Measurements from ENCODE around the gene ADAMTS15.

Gene ADAMTS15

DNA sequence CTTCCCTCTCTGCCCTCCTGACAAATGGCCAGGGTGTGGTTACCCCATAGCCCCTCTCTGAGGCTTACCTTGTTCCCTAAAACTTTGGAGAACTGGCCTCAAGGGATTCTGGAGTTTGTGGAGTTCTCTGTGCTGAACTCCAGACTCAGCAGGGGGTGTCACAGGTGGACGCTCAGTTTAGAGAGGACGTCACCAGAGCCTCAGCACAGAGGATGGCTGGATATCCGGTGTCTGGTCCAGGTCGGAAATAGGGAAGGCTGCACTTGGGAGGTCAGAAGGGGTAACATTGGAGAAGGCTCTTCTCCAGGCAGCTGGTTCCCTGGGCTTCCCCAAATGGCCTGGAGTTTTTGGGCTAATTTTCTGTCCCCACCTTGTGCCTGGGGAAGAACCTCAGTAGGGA is 64.2 kb downstream of the ADAMTS15 start:
- TF ChIP-seq CTCF (IDR thresholded peaks at IDR 0.05) = no peak
- no peaks in the 10 kb centered on the region for H3K27me3 ChIP-seq
- H3K9me3 ChIP-seq = no peaks in the 10 kb centered on the region
- no peaks in the 10 kb centered on the region for H3K36me3 ChIP-seq
- no peak overlapping the region for H3K27ac ChIP-seq
- H3K4me3 ChIP-seq (ENCODE audit: low read depth in 1 of 2, low read length in 1 of 2) = no peak overlapping the region
- H3K4me1 ChIP-seq (ENCODE audit: control insufficient read depth in 1 of 2, insufficient read depth in 1 of 2, low read depth in 1 of 2, low read length in 1 of 2) = no peaks in the 10 kb centered on the region

GRCh38 chr11:130513132-130513531 is 64.7 kb downstream of the ADAMTS15 start:
- TF ChIP-seq CTCF (IDR thresholded peaks at IDR 0.05) = no peak
- Histone ChIP-seq H3K9me3 (no peaks in the 10 kb centered on the region), H3K4me3 (ENCODE audit: low read depth in 1 of 2, low read length in 1 of 2) (no peak overlapping the region), H3K4me1 (ENCODE audit: control insufficient read depth in 1 of 2, insufficient read depth in 1 of 2, low read depth in 1 of 2, low read length in 1 of 2) (no peaks in the 10 kb centered on the region), H3K36me3 (no peaks in the 10 kb centered on the region), H3K27me3 (no peaks in the 10 kb centered on the region), H3K27ac (no peak overlapping the region)

- no peak overlapping the region for H3K4me3 ChIP-seq (ENCODE audit: low read depth in 1 of 2, low read length in 1 of 2)
- no peak for TF ChIP-seq CTCF (IDR thresholded peaks at IDR 0.05)
- H3K27ac ChIP-seq = no peak overlapping the region
- H3K4me1 ChIP-seq (ENCODE audit: control insufficient read depth in 1 of 2, insufficient read depth in 1 of 2, low read depth in 1 of 2, low read length in 1 of 2) = no peaks in the 10 kb centered on the region
- H3K9me3 ChIP-seq = no peaks in the 10 kb centered on the region
- H3K27me3 ChIP-seq = no peaks in the 10 kb centered on the region
- no peaks in the 10 kb centered on the region for H3K36me3 ChIP-seq
These were observed 65.9 kb downstream of the ADAMTS15 start for GRCh38 chr11:130514316-130514715.

- Histone ChIP-seq H3K4me1 (ENCODE audit: control insufficient read depth in 1 of 2, insufficient read depth in 1 of 2, low read depth in 1 of 2, low read length in 1 of 2) (no peaks in the 10 kb centered on the region), H3K27me3 (no peaks in the 10 kb centered on the region), H3K36me3 (no peaks in the 10 kb centered on the region), H3K27ac (no peak overlapping the region), H3K4me3 (ENCODE audit: low read depth in 1 of 2, low read length in 1 of 2) (no peak overlapping the region), H3K9me3 (no peaks in the 10 kb centered on the region)
- no peak for TF ChIP-seq CTCF (IDR thresholded peaks at IDR 0.05)
These were observed 66.4 kb downstream of the ADAMTS15 start for GRCh38 chr11:130514851-130515250.

GRCh38 chr11:130515829-130516553 is 67.5 kb downstream of the ADAMTS15 start:
- Histone ChIP-seq H3K4me1 (ENCODE audit: control insufficient read depth in 1 of 2, insufficient read depth in 1 of 2, low read depth in 1 of 2, low read length in 1 of 2) (no peaks in the 10 kb centered on the region), H3K36me3 (no peaks in the 10 kb centered on the region), H3K27ac (no peak overlapping the region), H3K4me3 (ENCODE audit: low read depth in 1 of 2, low read length in 1 of 2) (no peak overlapping the region), H3K27me3 (no peaks in the 10 kb centered on the region), H3K9me3 (no peaks in the 10 kb centered on the region)
- TF ChIP-seq CTCF (IDR thresholded peaks at IDR 0.05) = no peak

Data from neutrophil (primary cell).